Left lung (tissue), 14 donors: ENCODE data around the gene CCDC196. TPM values are rescaled to one million over a fixed set of nuclear protein-coding genes. Genes with fewer than 3 reads are reported as not detected.

Experiments
- ATAC-seq: fragments of 200-7000 bp; cut with Tn5 transposase; one replicate; pipeline ENCODE4 v1.9.1; 2020; ENCODE audit warnings: moderate library complexity
- DNase-seq, 4 donors: peaks; one replicate each; pipeline ENCODE4 v3.0.0-alpha.2; 2013 to 2020
- H3K27ac ChIP-seq, 2 donors: fragments of 200-600 bp; sonication (generic) in 1 of 2; one replicate each; pipeline versions ENCODE4 v1.5.0 to v1.8.0; 2020 to 2021
- H3K27me3 ChIP-seq, 2 donors: fragments of 200-600 bp; sonication (generic) in 1 of 2; one replicate each; pipeline versions ENCODE4 v1.5.0 to v1.8.0; 2020 to 2021
- H3K36me3 ChIP-seq, 2 donors: fragments of 200-600 bp; sonication (generic) in 1 of 2; one replicate each; pipeline versions ENCODE4 v1.5.0 to v1.8.0; 2020 to 2021
- H3K4me1 ChIP-seq, 2 donors: fragments of 200-600 bp; one replicate each; pipeline ENCODE4 v1.8.0; 2021
- H3K4me3 ChIP-seq, 2 donors: fragments of 200-600 bp; sonication (generic) in 1 of 2; one replicate each; pipeline versions ENCODE4 v1.5.0 to v1.8.0; 2020 to 2021; ENCODE audit warnings: mild to moderate bottlenecking in 1 of 2
- H3K9me3 ChIP-seq, 2 donors: fragments of 200-600 bp; sonication (generic) in 1 of 2; one replicate each; pipeline versions ENCODE4 v1.5.0 to v1.8.0; 2020 to 2021
- CTCF ChIP-seq, 2 donors: fragments of 200-600 bp; sonication (generic) in 1 of 2; IDR thresholded peaks; one replicate each; pipeline versions ENCODE4 v1.5.0 to v1.8.0; 2021; ENCODE audit warnings: antibody characterized with exemption in 2 of 2
- intact Hi-C, 2 donors: fragments of 100-400 bp; cut with DNase I; formaldehyde crosslinking; loops; one replicate each; pipeline versions ENCODE4 v1.11.2 to v1.14.2; 2022
- long read RNA-seq, 12 donors: library from polyadenylated mRNA in 2 of 12; unstranded in 2 of 12; transcript quantifications; one replicate each; pipeline ENCODE4 v2.0.0 and lab custom pipeline, GENCODE V29; 2019 to 2026
- polyA plus RNA-seq, 6 donors: library from polyadenylated mRNA; unstranded; fragments of 120-200 nt; gene quantifications; one replicate each; pipeline ENCODE4 v1.2.1, GENCODE V29; 2013; ENCODE audit not compliant: insufficient read length in 6 of 6
- total RNA-seq, 2 donors: library from RNA; stranded (reverse); fragmentation: NEBNext Ultra II Directional; extraction: Animal tissue kit (Norgen Biotek cat#: 25700); gene quantifications; one replicate each; pipeline ENCODE4 v1.2.1, GENCODE V29; 2021
- donor health status: DM: no; HTN: yes; CAD: no.
- donor health status: DM: no; HTN: no; CAD: no.

Gene CCDC196, protein sequence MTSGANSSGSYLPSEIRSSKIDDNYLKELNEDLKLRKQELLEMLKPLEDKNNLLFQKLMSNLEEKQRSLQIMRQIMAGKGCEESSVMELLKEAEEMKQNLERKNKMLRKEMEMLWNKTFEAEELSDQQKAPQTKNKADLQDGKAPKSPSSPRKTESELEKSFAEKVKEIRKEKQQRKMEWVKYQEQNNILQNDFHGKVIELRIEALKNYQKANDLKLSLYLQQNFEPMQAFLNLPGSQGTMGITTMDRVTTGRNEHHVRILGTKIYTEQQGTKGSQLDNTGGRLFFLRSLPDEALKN
- total RNA-seq = not detected
- polyA plus RNA-seq = under 1 TPM in 2 of 6 donors, not detected in 4; 0.18 to 0.32 TPM
- long read RNA-seq, donor 1 = 0 reads
- long read RNA-seq, donor 2 = 0 reads
- long read RNA-seq, donor 3 = 0 reads
- long read RNA-seq, donor 4 = 0 reads
- long read RNA-seq, donor 5 = 0 reads
- long read RNA-seq, donor 6 = 0 reads
- long read RNA-seq, donor 7 = 0 reads
- long read RNA-seq, donor 8 = 0 reads
- long read RNA-seq, donor 9 = 0 reads
- long read RNA-seq, donor 10 = 0 reads
- long read RNA-seq, donor 11 = 0 reads
- long read RNA-seq, donor 12 = 0 reads

GRCh38 chr14:66485910-66486421, at the start of gene CCDC196:
Gene CCDC196 (plus strand): TSS chr14:66486371. CDS start chr14:66486503, 132 bp downstream.
- no peaks in the 10 kb centered on the region for H3K27me3 ChIP-seq
- no peaks in the 10 kb centered on the region for H3K36me3 ChIP-seq
- no peak for TF ChIP-seq CTCF (IDR thresholded peaks at IDR 0.05)
- no peak for DNase-seq
- intact Hi-C loops = no loop called here
- no peak for ATAC-seq
- H3K4me1 ChIP-seq = no peaks in the 10 kb centered on the region
- no peaks in the 10 kb centered on the region for H3K9me3 ChIP-seq
- H3K27ac ChIP-seq = no peak within 1 kb of the TSS
- H3K4me3 ChIP-seq = no peak within 1 kb of the TSS

DNA sequence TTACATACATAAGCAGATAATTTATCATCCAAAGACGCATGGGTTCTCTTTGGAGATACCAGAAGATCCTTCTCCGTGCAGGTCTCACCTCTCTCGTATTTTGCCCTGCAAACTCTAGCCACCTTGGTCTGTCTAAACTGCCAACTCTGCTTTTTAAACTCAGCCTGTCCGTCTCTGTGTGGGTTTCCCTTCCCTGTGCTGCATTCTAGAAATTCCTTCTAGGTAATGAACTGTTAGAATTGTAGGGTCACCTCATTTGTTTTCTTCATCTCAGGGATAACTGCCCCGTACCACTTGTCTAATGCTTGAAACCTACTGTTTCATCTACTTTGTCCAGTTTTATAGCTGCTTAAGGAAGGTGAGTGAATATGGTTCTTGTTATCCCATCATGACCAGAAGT, 45.4 kb upstream of the CCDC196 start:
- Histone ChIP-seq H3K9me3 (peaks cover 0 to 35% of the 10 kb centered on the region in 2 donors), H3K4me1 (no peaks in the 10 kb centered on the region), H3K27ac (no peak overlapping the region), H3K36me3 (no peaks in the 10 kb centered on the region), H3K27me3 (no peaks in the 10 kb centered on the region), H3K4me3 (no peak overlapping the region)
- TF ChIP-seq CTCF (IDR thresholded peaks at IDR 0.05) = no peak
- ATAC-seq = no peak
- DNase-seq = no peak
- intact Hi-C loops = no loop called here

- H3K27me3 ChIP-seq = no peaks in the 10 kb centered on the region
- no peaks in the 10 kb centered on the region for H3K36me3 ChIP-seq
- H3K27ac ChIP-seq = no peak overlapping the region
- intact Hi-C loops = no loop called here
- DNase-seq = no peak
- H3K4me3 ChIP-seq = no peak overlapping the region
- H3K4me1 ChIP-seq = no peaks in the 10 kb centered on the region
- H3K9me3 ChIP-seq = peaks cover 0 to 31% of the 10 kb centered on the region in 2 donors
- no peak for TF ChIP-seq CTCF (IDR thresholded peaks at IDR 0.05)
- no peak for ATAC-seq
Measured at GRCh38 chr14:66442953-66443571, 43.1 kb upstream of the CCDC196 start.

DNA sequence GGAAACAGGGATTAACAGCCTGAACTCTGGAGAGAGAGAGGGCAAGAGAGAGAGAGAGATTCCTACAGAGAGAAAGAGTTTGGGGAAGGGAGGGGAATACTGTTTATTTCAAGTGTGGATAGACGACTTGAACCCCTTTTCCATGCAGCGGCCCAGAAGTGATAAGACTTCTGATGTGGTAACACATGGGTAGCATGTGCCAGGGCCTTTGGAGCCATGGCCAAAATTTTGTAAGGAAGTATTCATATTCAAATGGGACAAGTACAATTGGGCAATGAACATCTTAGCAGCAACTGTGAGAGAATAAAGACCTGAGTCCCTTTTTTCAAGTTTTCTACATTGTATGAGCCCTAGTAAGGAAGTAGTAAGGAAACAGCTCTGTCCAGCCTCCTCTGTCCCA, 42.4 kb upstream of the CCDC196 start:
- no peak for ATAC-seq
- no peak for TF ChIP-seq CTCF (IDR thresholded peaks at IDR 0.05)
- Histone ChIP-seq H3K4me1 (no peaks in the 10 kb centered on the region), H3K27ac (no peak overlapping the region), H3K9me3 (peaks cover 0 to 23% of the 10 kb centered on the region in 2 donors), H3K27me3 (no peaks in the 10 kb centered on the region), H3K4me3 (no peak overlapping the region), H3K36me3 (no peaks in the 10 kb centered on the region)
- no peak for DNase-seq
- intact Hi-C loops = no loop called here
